Caki2 (cell line): ENCODE results near the gene ZBTB12. TPM values are rescaled to one million over a fixed set of nuclear protein-coding genes. Genes with fewer than 3 reads are reported as not detected.
"Not testable (repeated sequence)": the region's sequence is repeated elsewhere in the genome, so short reads cannot be mapped to it uniquely, and the experiment has no call there.

Experiments used
- DNase-seq: peaks from one replicate; pipeline ENCODE4 v3.0.0-alpha.2; 2015; ENCODE audit warnings: low read depth
- in situ Hi-C: cut with HindIII; loops from 2 replicates; pipeline ENCODE4 v1.10.0; 2016; ENCODE audit warnings: low sequenced_read_pairs, low pct_unique_long_range_greater_than_20kb, mixed read lengths
- total RNA-seq: library from RNA; depleted of rRNA; stranded (reverse); fragments of >200 nt; shearing (Covaris generic); gene quantifications from 2 replicates; pipeline ENCODE4 v1.2.3, GENCODE V29; 2014; ENCODE audit warnings: low replicate concordance; rRNA removed

ZBTB12 gene
- 5.5 and 9.3 TPM in 2 replicates for total RNA-seq

DNA sequence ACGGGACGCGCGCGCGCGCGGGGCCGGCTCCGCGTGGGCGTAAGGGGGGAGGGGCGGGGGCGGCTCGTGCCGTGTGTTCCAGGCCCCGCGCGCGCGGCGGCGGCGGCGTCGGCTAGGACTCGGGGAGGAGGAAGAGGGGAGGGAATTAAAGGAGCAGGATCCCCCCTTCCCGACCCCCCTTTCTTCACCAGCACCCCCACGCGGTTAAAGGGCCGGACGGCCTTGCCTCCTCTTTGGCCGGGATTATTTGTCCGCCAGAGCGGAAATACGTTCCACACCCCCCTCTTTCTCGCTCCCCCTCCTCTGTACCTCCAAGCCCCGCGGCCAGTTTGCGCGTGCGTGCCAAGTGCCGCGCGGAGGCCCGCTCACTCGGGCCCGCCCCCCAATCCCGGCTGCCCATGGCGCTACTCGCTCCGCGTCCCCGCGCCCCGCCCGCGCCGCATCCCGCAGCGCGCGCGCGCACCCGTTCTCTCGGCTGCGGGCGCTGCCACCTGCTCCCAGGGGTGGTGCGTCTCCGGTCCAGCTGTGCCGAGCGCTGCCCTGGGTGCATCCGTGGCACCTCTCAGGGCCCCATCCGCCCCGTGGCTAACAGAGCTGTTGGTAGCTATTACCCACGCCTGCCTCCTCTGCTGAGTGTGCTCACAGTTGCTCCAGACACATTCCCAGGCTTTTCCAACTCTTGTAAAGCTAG lies at the start of gene ZBTB12:
Gene ZBTB12 (minus strand): TSS at position 134 of the 691 bp plus-strand sequence. CDS start 781 bp downstream, outside the sequence.
- in situ Hi-C loops, result no loop called here
- DNase-seq, result peak; percentile 97

DNA sequence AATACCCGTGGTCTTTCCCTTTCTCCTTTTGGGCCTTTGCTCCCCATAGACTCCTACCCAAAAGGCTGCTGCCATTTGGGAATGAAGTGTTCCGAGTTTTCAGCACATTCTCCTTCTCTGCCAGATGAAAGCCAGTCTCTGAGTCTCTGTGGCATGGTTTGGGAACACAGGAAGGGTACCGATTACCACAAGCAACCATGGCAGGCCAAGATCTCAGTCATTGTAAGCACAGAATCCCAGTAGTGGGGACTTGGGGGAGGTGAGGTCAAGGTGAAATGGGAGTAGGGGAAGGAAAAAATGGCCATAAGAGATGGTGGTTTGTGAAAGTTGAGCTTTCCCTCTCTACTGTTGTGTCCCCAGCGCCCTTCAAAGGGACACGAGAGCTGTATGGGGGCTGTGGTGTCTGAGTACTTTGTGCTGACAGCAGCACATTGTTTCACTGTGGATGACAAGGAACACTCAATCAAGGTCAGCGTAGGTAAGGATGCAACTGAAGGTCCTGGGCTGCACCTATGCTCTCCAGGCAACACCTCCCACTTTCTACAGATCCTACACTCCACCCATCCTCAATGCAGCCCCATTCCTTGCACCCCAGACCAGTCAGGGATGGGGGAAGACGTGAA lies 48.2 kb upstream of the ZBTB12 start:
- no peak for DNase-seq

DNA sequence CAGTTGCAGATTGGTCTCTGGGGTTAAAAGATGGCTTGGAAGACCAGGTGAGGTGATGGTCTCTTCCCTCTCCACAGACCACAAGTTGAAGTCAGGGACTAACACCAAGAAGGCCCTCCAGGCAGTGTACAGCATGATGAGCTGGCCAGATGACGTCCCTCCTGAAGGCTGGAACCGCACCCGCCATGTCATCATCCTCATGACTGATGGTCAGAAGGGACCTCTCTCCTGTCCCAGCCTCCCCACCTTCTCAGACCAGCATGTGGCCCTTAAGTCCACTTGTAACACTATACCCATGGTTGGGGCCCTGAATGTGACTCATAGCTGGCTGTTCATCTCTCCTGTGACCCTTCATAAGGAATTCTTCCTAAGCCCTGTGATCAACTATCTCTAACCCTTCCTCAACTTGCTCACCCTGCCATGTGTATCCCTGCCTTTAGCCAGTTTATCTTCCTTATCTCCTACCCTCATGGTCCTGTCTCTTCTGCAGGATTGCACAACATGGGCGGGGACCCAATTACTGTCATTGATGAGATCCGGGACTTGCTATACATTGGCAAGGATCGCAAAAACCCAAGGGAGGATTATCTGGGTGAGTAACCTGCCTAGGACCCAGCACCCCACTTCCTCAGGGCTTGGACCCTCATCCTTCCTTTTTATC lies 47.0 kb upstream of the ZBTB12 start:
- in situ Hi-C loops, result no loop called here
- peak; percentile 79 for DNase-seq

More for the DNA sequence above, 48.2 kb upstream of the ZBTB12 start:
- in situ Hi-C loops, result no loop called here

- no peak for DNase-seq
- in situ Hi-C loops, result no loop called here
Measured at GRCh38 chr6:31948306-31948705, 46.4 kb upstream of the ZBTB12 start.

DNA sequence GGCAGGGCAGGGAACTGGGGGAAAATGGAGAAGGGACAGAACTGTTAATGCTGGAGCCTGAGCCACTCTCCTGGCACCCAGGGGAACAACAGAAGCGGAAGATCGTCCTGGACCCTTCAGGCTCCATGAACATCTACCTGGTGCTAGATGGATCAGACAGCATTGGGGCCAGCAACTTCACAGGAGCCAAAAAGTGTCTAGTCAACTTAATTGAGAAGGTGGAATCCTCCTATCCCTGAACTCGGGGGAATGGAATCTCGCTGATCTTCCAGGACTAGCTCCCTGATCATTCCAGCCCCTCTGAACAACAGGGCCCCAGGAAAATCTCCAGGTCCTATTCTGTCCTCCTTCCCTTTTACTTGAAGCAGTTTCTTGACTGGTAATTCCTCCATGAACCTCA lies 46.0 kb upstream of the ZBTB12 start:
- in situ Hi-C loops, result no loop called here
- DNase-seq, result no peak

DNA sequence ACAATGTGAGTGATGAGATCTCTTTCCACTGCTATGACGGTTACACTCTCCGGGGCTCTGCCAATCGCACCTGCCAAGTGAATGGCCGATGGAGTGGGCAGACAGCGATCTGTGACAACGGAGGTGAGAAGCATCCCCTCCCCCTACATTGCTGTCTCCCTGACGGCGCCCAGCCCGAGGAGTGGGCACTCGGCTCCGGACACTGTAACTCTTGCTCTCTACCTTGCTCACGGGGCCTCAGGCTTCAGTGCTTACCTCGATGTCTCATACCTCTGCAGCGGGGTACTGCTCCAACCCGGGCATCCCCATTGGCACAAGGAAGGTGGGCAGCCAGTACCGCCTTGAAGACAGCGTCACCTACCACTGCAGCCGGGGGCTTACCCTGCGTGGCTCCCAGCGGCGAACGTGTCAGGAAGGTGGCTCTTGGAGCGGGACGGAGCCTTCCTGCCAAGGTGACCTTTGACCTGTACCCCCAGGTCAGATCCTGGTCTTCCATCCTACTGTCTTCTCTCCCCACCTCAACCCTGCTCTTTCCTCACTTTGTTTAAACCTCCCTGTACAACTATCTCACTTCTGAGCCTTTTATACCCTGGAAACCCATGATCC lies 45.3 kb upstream of the ZBTB12 start:
- DNase-seq, result no peak
- in situ Hi-C loops, result no loop called here

- in situ Hi-C loops, result no loop called here
Measured at GRCh38 chr6:31946370-31946885, 44.5 kb upstream of the ZBTB12 start.

GRCh38 chr6:31945507-31946369 lies 43.9 kb upstream of the ZBTB12 start, which contains the start of gene CFB:
Gene CFB, plus strand, starts transcription at chr6:31946095. Its CDS starts 127 bp downstream, at chr6:31946222.
- in situ Hi-C loops, result no loop called here

More at GRCh38 chr6:31946370-31946885, 44.5 kb upstream of the ZBTB12 start:
- DNase-seq, result no peak

DNA sequence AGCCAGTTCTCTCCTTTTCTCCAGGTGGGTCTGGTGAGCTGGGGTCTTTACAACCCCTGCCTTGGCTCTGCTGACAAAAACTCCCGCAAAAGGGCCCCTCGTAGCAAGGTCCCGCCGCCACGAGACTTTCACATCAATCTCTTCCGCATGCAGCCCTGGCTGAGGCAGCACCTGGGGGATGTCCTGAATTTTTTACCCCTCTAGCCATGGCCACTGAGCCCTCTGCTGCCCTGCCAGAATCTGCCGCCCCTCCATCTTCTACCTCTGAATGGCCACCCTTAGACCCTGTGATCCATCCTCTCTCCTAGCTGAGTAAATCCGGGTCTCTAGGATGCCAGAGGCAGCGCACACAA lies 43.2 kb upstream of the ZBTB12 start:
- no peak for DNase-seq
- in situ Hi-C loops, result no loop called here

More at GRCh38 chr6:31945507-31946369, 43.9 kb upstream of the ZBTB12 start, which contains the start of gene CFB:
- peak; percentile 75 for DNase-seq

DNA sequence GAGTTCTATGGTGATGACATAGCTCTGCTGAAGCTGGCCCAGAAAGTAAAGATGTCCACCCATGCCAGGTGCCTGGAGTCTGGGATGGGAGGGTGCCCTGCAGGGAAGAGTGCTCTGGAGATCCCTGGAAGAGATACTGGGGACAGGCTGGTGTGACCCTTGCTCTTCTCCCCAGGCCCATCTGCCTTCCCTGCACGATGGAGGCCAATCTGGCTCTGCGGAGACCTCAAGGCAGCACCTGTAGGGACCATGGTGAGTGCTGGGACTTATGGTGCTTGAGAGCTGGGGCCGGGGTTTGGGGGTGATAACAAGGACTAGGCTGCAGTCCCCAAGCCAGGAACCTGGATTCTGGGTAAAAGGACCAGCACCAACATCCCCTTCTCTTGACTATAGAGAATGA lies 41.9 kb upstream of the ZBTB12 start:
- DNase-seq, result no peak
- in situ Hi-C loops, result no loop called here

- in situ Hi-C loops, result no loop called here
- DNase-seq, result peak; percentile 41
Measured at GRCh38 chr6:31940256-31940664, 38.4 kb upstream of the ZBTB12 start.

DNA sequence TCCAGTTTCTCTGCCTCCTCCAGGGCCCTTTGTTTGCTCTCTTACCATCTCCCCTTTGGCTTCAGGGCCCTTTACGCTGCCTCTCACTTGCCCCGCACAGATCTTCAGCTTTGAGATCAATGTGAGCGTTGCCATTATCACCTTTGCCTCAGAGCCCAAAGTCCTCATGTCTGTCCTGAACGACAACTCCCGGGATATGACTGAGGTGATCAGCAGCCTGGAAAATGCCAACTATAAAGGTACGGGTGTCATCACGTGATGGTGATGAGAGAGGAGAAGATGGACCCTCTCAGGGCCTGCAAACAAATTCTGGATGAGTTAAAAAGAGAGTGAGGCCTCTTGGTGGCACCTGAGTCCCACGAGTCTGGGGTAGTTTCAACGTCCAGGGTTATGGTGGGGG lies 33.9 kb upstream of the ZBTB12 start:
- in situ Hi-C loops, result no loop called here
- DNase-seq, result no peak

- in situ Hi-C loops, result no loop called here
- DNase-seq, result no peak
Measured at GRCh38 chr6:31935021-31935420, 33.1 kb upstream of the ZBTB12 start.

GRCh38 chr6:31933537-31933936 lies 31.7 kb upstream of the ZBTB12 start:
- in situ Hi-C loops, result no loop called here
- no peak for DNase-seq

DNA sequence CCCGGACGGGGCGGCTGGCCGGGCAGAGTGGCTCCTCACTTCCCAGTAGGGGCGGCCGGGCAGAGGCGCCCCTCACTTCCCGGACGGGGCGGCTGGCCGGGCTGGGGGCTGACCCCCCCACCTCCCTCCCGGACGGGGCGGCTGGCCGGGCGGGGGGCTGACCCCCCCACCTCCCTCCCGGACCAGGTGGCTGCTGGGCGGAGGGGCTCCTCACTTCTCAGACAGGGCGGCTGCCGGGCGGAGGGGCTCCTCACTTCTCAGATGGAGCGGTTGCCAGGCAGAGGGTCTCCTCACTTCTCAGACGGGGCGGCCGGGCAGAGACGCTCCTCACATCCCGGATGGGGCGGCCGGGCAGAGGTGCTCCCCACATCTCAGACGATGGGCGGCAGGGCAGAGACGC lies 30.3 kb upstream of the ZBTB12 start:
- DNase-seq, in situ Hi-C loops: not testable (repeated sequence)

- DNase-seq, result no peak
- in situ Hi-C loops, result no loop called here
Measured at GRCh38 chr6:31930962-31931361, 29.1 kb upstream of the ZBTB12 start.

DNA sequence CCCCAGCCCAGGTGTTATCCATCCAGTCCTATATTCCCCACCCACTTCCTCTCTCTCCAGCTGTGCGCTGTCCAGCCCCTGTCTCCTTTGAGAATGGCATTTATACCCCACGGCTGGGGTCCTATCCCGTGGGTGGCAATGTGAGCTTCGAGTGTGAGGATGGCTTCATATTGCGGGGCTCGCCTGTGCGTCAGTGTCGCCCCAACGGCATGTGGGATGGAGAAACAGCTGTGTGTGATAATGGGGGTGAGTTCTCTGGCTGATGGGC lies 26.7 kb upstream of the ZBTB12 start:
- in situ Hi-C loops, result no loop called here
- no peak for DNase-seq
